ENCODE results near the gene ARHGAP21.
"Not testable (repeated sequence)": the region's sequence is repeated elsewhere in the genome, so short reads cannot be mapped to it uniquely, and the experiment has no call there.

Gene ARHGAP21

DNA sequence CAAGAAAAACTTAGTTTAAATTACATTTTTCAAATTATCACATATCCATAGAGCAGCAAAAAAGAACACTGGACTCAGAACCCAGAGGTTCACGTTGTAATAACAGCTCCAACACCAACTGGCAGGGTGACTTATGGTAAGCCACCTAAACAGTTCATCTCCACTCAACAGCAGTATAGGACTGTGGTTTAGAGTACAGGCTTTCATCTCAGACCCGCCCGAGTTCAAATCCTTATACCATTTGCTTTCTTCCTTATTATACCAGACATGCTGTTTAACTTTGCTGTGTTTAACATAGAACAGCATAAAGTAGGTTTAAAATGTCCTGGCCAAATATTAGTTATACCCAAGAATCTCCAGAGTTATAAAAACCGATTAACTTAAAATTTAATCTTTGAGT lies 97.9 kb downstream of the ARHGAP21 start:
- DNase-seq (ENCODE audit: low spot score), result no peak

DNA sequence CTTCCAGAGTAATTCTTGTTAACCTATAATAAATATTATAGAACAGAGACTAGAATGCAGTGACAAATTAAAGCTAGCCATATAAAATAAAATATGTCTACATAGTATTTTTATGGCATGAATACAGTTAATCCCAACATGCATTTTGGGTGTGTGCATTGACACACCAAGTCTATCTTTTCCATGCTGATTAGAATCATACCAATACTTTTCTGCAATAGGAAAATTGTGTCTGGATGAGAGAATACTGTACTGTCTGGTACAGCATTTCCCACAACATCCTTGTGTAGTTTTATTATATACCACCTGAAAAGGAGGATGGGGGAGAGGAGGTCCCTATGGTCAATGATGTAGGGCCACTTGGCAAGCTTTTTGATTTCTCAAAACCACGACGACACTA lies 100.3 kb downstream of the ARHGAP21 start:
- no peak for DNase-seq (ENCODE audit: low spot score)

DNA sequence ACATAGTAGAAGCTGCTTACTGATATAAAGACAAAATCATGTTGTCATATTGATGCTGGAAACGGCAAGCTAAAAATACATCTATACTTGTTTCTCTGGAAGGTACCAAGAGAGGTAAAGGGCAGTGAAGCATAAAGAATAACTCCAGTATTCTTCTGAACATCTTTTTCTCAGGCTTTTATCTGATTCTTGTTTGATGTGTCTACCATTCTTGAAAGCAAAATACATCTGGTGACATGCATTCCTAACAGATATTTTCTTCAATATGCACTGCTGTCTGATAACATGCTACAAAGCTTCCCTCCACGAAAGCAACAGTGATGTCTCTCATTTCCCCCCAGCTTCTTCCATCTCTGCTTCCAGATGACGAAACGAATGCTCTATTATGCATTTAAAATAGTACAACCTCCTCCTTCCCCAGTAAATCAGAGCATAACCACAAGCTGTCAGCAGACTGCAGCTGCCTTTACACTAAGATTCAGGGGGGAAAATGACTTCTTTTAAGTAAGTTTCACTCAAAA lies 100.8 kb downstream of the ARHGAP21 start:
- DNase-seq (ENCODE audit: low spot score), result no peak

DNA sequence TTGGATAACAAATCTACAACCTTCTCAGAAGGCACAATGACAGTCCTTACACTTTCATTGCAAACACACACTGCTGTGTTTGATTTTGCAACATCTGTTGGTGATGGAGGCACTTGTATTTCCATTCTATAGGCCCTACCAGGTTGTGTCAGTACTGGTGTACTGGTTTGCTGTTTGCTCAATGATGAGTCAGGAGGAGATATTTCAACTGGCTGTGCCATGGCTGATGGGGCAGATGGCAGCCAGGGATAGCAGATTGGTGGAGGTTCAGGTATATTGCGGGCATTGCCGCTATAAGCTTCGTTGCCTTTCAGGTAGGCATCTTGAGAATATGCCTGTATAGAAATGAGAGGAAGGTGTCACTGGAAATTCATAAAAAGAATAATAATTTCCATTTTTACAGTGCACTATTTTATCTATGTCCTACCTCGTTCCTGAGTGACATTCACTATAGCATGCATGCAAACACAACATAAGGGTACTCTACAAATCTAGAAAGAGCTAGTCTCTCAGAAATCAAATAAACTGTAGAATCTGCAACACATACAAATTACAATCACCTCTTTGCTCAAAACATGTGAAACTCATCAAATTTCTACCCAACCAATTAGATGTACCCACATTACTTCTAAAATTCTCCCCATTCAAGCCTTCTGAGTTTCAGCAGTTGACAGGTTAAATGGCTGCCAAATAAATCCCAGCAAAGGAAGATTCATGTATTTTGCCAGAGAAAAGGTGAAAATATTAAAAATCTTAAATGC lies 102.5 kb downstream of the ARHGAP21 start:
- DNase-seq (ENCODE audit: low spot score), result not testable (repeated sequence)

DNA sequence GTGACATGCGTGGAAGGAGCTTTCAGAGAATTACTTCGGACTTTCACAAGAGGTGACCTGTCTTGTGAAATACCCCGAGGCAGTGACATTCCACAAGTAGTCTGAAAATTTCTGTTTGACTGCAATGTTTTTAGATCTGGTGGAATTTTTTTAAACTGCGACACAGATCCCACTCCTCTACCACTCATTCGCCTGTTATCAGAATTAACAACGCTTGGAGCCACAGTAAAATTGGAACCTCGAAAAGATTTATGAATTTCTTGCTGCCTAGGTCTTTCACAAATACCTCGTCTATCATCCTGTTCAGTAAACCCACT lies 103.7 kb downstream of the ARHGAP21 start:
- not testable (repeated sequence) for DNase-seq (ENCODE audit: low spot score)

DNA sequence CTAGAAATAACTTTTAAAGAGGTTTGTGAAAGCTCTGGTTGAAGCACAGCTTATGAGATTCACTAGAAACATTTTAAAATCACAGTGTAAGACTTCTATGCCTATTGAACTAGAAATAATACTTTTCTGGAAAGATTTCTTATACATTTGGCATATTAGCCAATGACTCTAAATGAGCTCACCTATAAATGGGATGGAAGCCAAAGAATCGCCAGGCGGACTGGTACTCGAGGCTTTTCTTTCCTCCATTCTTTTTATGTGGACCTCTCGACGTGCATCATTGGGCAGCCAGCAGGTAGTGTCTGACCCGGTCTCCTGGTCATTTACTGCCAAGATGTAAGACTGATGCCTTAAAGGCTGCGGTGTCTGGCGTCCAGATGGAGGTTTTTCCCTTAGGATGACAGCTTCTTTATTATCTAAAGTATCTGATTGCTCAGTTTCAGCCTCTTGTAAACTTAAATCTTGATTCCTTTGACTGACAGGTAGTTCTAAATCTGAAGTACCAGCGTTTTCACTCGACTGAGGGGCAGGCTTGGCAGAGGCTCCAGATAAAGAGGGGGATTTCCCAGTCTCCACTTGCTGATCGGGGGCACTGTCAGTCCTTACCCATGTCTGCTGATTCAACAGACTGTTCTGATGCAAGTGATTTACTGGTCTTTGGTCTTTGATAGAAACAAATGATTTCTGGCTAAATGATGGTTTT lies 104.2 kb downstream of the ARHGAP21 start:
- not testable (repeated sequence) for DNase-seq (ENCODE audit: low spot score)

DNA sequence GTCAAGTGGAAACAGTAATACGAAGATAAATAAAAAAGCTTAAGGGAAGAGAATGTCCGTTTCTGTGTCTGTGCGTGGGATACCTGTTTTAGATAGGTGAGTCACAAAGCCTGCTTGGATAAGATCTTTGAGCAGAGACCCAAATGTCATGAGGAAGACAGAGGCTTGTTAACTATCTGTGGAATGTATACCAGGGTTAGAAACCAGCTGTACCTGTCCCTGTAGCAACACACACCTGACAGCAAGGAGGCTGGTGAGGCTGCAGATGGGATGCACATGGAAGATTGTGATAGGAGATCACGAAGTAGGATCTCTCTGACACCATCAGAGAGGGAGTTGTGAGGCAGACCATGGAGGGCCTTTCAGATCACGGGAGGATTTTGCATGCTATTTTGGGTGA lies 105.3 kb downstream of the ARHGAP21 start:
- DNase-seq (ENCODE audit: low spot score), result no peak

DNA sequence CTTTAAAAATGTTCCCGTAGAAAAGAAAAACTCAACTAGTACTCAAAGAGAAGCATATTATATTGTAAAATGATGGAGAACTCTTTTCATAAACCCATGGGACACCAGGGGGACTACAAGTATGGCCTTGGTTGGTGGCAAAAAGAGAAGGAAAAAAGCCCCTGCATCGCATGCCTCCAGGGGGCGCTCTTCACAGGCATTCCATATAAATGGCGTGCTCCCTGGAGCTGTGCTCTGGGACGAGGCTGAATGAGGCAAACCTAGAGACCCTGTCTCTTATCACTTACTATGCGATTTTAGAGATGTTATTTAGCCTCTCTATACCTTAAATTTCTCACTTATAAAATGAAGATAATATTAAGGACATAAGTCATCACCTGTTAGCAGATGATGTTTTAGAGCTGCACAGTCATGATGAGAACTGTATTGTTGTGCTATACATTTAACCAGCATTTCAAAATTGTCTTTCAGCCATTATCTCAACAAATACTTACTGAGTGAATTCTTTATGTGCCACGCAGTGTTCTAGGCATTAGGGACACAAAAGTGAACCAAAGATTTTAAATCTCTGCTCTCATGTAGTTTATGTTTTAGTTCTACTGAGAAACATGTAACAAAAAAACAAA lies 105.8 kb downstream of the ARHGAP21 start:
- DNase-seq (ENCODE audit: low spot score), result peak; percentile 61

DNA sequence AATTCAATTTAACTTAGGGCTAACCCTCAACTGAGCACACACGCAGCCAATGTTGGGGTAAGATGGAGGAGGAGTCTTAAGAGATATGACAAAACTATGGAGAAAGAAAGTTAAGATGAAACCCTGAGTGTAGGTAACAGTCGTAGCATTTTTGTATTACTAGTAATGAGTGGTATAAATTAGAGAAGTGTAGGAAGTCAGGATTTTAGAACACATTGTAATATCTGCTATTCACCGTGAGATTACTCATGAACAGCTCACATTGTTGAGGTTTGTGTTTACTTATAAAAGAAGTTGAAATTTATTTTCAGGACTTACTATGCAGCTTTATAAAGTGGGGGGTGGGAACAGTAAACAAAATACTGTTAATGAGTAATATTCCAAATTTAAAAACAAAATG lies 107.2 kb downstream of the ARHGAP21 start:
- DNase-seq (ENCODE audit: low spot score), result no peak

DNA sequence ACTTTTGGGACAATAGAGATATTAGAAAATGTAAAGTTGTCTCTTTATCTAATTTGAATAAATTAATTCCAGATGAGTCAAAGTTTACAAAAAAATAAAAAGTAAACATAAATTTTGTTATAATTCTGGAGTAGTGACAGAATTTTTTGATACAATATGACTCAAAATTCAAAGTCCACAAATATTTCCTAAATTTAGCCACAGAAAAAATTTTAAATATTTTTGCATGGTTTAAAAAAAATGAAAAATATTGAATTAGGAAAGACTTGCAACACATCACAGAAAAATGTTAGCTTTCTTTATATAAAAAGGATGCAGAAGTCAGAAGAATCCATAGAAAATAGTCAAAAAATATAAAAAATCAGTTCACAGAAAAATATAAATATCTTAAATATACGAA lies 117.7 kb downstream of the ARHGAP21 start:
- no peak for DNase-seq (ENCODE audit: low spot score)

DNA sequence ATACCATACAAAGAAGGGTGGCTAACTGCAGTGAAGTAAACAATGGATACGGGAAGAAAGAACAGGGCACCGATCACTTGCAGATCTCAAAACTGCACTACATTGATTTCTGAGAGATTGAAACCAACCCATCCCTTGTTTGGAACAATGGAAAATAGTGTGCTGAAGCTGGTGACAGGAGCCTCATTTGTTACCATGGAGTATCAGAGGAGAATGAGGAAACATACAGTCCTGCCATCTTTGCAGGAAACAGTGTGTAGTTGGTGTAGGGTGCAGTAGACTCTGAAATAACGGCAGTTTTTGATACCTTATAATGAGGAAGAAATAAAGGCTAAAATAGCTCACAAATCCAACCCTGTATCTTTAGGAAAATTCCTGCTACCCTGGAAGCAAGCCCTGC lies 118.5 kb downstream of the ARHGAP21 start:
- no peak for DNase-seq (ENCODE audit: low spot score)

DNA sequence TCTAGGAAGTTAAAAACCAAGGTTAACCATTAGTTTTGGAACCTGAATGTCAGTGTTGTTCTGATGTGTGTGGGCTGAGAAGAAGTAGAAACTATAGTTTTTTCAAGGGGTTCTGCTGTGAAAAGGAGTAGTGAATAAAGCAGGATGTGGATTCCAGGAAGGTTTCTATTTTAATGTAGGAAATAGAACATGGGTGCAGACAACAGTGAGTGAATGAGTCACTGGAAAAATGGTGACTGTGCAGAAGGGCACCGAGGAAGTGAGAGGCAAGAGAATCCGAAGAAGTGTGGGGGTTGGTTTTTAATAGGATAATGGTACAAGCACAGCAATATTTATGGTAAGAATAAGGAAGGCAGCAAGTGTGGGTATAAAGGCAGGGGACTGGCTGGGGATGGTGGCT lies 120.4 kb downstream of the ARHGAP21 start:
- no peak for DNase-seq (ENCODE audit: low spot score)

DNA sequence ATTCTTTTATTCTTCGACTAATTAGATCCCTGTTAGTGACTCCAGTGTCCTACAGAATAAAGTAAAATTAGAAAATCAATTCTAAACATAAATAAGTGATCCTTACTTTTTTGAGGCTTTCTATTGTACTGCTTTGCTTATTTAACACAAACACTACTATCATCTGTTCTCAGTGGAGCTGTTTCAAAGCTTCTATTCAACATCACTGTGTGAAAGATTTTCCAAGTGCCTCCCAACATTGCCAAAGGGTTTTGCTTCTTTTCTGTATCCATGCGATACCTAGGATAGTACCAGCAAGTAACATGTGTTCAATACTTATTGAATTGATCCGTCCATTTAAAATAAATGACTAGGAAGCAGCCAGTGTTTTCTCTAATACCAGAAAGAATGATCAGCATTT lies 125.7 kb downstream of the ARHGAP21 start:
- DNase-seq (ENCODE audit: low spot score), result no peak

DNA sequence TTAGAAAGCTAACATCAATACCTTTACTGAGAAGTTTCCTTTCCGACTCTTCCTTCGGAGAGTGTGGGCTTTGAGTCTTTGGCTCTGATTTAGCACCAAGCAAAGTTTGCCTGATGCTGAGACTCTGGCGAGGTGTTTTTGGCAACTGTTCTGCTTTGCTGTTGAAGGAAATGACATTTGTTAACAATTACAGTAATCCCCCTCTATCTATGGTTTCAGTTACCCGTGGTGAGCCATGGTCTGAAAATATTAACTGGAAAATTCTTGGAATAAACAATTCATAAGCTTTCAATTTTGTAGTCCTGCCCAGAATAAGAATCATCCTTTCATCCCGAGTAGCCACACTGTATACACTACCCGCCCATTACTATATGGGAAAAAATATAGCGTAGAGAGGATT lies 126.3 kb downstream of the ARHGAP21 start:
- no peak for DNase-seq (ENCODE audit: low spot score)

DNA sequence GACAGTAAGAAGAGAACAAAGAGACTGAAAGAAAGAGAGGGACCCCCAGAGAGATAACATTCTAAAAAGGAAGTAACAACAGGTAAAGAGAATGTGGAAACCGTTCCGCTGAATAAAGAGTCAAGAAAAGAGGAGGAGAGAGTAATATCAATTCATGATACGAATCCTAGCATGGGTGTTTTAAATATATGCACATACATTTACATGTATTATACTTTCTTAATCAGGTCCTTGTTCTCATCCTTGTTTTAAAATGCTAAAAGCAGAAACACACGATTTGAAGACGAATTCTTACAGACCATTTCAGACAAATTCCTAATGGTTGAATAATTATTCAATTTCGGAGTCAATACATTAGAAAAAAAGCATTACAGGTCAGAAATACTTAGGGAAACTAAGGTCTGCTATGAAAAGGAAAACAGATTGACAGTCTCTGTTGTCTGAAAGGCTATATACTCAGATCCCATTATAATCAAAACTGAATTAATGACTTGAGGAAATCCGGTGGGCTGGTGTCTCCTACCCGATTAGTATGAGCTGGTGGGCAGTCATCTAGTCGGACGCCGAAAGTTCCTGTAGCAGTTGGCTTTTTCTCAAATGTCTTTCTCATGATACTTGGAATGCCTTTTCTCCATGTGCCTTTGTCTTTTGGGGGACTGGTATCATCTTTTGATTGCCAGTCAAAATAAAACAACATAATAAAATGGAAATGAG lies 127.3 kb downstream of the ARHGAP21 start:
- DNase-seq (ENCODE audit: low spot score), result no peak

DNA sequence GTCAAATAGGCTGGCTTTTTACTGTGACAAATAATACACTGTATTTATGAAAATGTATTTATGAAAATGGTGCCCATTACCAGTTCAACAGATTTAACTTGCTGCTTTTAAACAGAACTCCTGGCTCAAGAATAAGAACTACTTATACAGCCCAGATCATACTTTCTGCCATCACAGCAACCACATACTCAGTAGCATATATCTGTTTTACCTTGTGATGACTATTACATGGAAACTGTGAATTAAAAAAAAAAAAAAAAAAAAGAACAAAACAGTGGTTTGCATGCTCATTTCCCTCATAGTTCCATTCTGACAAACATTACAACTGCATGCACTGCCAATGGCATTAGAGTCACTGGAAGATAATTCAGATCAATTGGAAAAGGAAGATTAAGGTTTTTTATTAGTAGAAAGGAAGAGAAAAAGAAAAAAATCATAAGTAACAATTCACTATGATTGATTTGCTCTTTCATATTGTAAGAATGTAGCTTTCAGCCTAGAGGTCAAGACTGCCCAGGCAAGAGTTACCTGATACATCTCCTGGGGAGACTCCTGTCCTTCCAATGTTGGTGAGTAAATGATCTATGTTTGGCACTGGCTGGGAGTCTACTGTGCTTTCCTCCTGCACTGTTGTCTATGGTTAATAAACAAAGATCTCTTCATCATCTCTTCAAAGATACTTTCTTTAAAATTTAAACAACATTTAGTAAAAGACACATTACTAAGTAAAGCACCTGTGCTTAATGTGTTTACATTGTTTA lies 132.8 kb downstream of the ARHGAP21 start:
- DNase-seq (ENCODE audit: low spot score), result no peak

DNA sequence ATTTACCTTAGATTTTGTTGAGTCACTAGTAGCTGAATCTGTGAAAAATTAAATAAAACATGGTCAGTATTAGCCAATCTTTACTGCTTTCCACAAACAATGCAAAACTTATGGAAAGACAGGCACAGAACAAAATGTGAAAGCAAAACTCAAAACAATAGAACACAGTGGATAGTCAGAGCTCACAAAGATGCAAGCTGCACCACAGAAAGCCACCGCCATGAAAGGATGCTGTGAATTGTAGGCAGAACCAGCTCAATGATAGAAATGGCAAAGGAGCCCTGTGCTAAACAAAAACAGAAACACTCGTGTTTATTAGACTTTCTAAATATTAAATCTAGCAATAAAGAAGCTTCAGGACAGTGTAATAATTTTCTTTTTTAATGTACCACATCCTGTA lies 134.4 kb downstream of the ARHGAP21 start:
- DNase-seq (ENCODE audit: low spot score), result no peak

DNA sequence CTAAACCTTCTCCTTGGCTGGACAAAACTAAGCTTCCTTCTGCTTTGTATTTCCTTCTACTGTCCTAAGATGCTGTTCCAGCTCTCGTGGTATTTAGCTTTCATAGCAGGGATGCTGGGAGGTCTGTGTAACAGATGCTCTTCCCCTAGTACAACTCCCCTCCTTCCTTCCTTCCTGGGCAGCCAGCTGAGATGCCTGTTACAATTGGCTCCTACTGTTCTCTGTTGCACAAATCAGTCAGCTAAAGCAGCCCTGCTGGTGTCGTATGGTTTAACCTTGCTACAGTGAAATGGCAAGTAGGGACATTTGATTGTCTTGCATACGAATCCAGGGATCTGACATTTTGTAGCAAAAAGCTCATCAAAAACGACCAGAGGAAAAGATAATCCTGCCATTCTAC lies 143.8 kb downstream of the ARHGAP21 start:
- DNase-seq (ENCODE audit: low spot score), result no peak

DNA sequence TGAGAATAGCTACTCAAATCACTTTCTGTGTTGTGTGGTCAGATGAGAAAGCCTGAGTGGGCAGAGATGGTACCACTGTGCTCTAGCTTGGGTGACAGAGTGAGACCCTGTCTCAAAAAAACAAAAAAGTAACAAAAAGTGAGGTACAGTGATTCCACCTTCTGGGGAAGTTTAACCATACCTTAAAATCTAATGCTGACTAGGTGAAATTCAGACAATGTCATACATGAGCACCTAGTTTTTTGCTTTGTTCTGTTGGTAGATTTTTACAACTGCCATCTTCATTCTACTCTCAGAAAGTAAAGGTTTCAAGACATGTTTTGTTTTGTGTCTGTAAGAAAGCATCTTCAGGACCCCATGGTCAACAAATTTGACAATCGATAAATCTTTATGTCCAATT lies 144.2 kb downstream of the ARHGAP21 start:
- no peak for DNase-seq (ENCODE audit: low spot score)

DNA sequence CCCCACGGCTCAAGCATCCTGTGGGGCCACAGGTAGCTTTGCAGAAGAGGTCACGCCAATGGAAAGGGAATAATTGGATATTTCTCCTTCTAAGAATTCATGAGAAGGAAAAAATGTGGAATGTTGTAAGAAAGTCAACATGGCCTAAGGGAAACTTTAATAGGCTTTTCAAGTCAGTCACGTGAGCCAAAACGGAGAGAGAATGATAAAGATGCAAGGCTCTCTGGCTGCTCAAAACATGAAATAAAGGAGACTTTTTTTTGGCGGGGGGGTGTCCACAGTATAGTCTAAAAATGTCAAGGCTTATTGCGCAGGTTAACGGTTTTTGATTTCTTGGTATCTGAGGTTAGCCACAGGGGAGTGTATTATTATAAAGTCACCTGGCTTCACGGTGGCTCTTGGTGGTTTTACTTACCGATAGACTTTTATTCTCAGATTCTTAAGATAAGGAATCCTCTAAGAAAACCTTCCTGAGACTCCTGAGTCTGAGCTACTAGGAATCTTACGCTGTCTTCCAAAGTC lies 148.1 kb downstream of the ARHGAP21 start:
- no peak for DNase-seq (ENCODE audit: low spot score)

DNA sequence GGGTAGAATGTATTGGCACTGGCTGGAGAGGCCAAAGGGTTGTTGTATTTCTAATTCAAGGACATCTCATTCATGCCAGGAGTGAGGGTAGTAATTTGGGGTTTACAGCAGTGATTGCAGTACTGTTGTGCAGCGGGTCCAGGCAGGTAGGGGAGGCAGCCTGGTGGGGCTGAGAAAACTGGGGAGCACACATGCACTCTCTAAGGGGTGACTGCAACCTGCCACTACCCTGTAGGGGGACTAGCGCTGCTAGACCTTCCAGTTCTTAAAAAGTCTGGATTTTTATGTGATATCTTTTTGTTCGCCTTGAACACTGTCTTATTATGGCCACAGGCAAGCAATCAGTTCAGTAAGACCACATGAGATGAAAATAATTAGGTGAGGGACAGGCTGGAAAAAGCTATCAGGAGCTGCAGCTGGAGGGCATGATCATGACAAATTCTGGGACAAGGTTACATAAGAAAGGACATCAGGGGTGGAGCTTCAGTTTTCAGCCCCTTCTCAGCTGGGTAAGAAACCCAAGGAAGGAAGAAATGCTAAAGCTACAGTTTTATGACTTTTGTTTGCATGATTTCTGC lies 149.0 kb downstream of the ARHGAP21 start:
- DNase-seq (ENCODE audit: low spot score), result no peak
